Lower leg skin (tissue), 3 donors: ENCODE data around the gene ELF3.

Source experiments
- POLR2A ChIP-seq, 2 donors: fragments of 450-650 bp; IDR thresholded peaks; one replicate each; pipeline ENCODE4 v1.6.1; 2016 to 2017; ENCODE audit warnings: antibody characterized with exemption in 2 of 2, mild to moderate bottlenecking in 1 of 2, moderate library complexity in 1 of 2
- TF ChIP-seq, protein P1 (sequence below), 3 donors: fragments of 450-650 bp; IDR thresholded peaks; one replicate each; pipeline ENCODE4 v1.5.1; 2016; ENCODE audit warnings: antibody characterized with exemption in 3 of 3, mild to moderate bottlenecking in 3 of 3, moderate library complexity in 2 of 3

DNA sequence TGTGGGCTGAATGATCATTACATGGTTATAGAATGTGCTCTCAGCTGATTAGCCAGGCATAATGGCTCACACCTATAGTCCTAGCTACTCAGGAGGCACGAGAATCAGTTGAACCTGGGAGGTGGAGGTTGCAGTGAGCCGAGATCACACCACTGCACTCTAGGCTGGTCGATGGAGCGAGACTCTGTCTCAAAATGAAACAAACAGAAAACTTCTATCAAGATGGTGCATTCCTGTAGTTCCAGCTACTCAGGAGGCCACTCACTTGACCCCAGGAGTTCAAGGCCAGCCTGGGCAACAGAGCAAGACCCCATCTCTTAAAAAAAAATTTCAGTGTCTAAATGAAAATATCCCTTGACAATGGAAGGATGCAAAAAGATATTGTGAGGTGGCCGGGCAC is 44.2 kb upstream of the ELF3 start:
- TF ChIP-seq, protein P1, sequence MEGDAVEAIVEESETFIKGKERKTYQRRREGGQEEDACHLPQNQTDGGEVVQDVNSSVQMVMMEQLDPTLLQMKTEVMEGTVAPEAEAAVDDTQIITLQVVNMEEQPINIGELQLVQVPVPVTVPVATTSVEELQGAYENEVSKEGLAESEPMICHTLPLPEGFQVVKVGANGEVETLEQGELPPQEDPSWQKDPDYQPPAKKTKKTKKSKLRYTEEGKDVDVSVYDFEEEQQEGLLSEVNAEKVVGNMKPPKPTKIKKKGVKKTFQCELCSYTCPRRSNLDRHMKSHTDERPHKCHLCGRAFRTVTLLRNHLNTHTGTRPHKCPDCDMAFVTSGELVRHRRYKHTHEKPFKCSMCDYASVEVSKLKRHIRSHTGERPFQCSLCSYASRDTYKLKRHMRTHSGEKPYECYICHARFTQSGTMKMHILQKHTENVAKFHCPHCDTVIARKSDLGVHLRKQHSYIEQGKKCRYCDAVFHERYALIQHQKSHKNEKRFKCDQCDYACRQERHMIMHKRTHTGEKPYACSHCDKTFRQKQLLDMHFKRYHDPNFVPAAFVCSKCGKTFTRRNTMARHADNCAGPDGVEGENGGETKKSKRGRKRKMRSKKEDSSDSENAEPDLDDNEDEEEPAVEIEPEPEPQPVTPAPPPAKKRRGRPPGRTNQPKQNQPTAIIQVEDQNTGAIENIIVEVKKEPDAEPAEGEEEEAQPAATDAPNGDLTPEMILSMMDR (IDR thresholded peaks at IDR 0.05), result no peak
- no peak for TF ChIP-seq POLR2A (IDR thresholded peaks at IDR 0.05)
